NB4 (cell line): ENCODE data around the gene RELT.
A peak's percentile ranks its signal among the peaks of the same experiment; 100 is the strongest.

Source experiments
- DNase-seq: peaks from one replicate; pipeline ENCODE4 v3.0.0; 2010; ENCODE audit warnings: low read depth
- H3K4me3 ChIP-seq: one replicate; pipeline ENCODE4 v1.5.1; 2011; ENCODE audit warnings: mild to moderate bottlenecking, low read depth, low read length, moderate library complexity
- CTCF ChIP-seq: IDR thresholded peaks from one replicate; pipeline ENCODE4 v1.5.1; 2012; ENCODE audit warnings: low read depth, low read length
- MAX ChIP-seq: IDR thresholded peaks from 2 replicates; pipeline ENCODE4 v1.6.1; 2011; ENCODE audit warnings: low read depth, low read length
- MYC ChIP-seq: IDR thresholded peaks from 2 replicates; pipeline ENCODE4 v1.6.1; 2011; ENCODE audit warnings: low read depth, low read length
- POLR2A ChIP-seq: IDR thresholded peaks from 2 replicates; pipeline ENCODE4 v1.6.1; 2011; ENCODE audit warnings: mild to moderate bottlenecking; ENCODE audit not compliant: insufficient read length; ENCODE audit errors: extremely low read depth

RELT gene

GRCh38 chr11:73412308-73412707 lies 36.1 kb downstream of the RELT start:
- H3K4me3 ChIP-seq, result no peak overlapping the region
- no peak for DNase-seq
- TF ChIP-seq CTCF (no peak), MYC (no peak), MAX (no peak), POLR2A (no peak)

GRCh38 chr11:73413256-73413655 lies 37.1 kb downstream of the RELT start:
- no peak for TF ChIP-seq MYC
- TF ChIP-seq POLR2A, result no peak
- no peak for TF ChIP-seq MAX
- no peak for TF ChIP-seq CTCF
- no peak overlapping the region for H3K4me3 ChIP-seq
- DNase-seq, result no peak

- TF ChIP-seq MYC, result no peak
- TF ChIP-seq MAX, result no peak
- no peak for TF ChIP-seq CTCF
- no peak for TF ChIP-seq POLR2A
- H3K4me3 ChIP-seq, result no peak overlapping the region
- DNase-seq, result peak; percentile 44
Measured at GRCh38 chr11:73414977-73415651, 38.9 kb downstream of the RELT start.

- H3K4me3 ChIP-seq, result no peak overlapping the region
- TF ChIP-seq MYC (no peak), POLR2A (no peak), MAX (no peak), CTCF (no peak)
- no peak for DNase-seq
Measured at GRCh38 chr11:73415854-73416615, 39.8 kb downstream of the RELT start.

DNA sequence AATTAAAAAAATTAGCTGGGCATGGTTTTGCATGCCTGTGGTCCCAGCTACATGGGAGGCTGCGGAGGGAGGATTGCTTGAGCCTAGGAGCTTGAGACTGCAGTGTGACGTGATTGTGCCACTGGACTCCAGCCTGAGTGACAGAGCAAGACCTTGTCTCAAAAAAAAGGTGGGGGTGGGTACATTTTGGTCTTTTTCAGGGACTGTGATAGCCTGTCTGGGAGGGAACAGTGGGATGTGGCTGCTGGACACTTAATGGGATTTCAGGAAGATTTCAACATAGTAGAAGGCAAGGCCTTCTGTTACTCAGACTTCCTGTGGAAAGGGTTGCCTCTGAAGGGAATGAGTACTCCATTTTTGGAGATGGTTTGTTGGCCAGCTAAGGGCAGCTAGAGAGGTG lies 40.6 kb downstream of the RELT start:
- TF ChIP-seq MAX (no peak), MYC (no peak), CTCF (no peak), POLR2A (no peak)
- no peak overlapping the region for H3K4me3 ChIP-seq
- DNase-seq, result no peak
